GM23248 (cell line): Measurements from ENCODE around the gene GNAS-AS1. TPM values are rescaled to one million over a fixed set of nuclear protein-coding genes. Genes with fewer than 3 reads are reported as not detected.

Source experiments
- DNase-seq: peaks from one replicate; pipeline ENCODE4 v3.0.0-alpha.2; 2015
- H2AFZ ChIP-seq: fragments of 200-600 bp; sonication (generic); 2 replicates; pipeline ENCODE4 v1.6.1; 2016; ENCODE audit warnings: antibody characterized with exemption
- H3F3A ChIP-seq: fragments of 200-600 bp; sonication (generic); 2 replicates; pipeline ENCODE4 v1.6.1; 2016; ENCODE audit warnings: mild to moderate bottlenecking, antibody characterized with exemption, mixed run types; ENCODE audit not compliant: insufficient read depth
- H3K27ac ChIP-seq: fragments of 200-600 bp; sonication (generic); 2 replicates; pipeline ENCODE4 v1.5.1; 2016; ENCODE audit warnings: mild to moderate bottlenecking
- H3K27me3 ChIP-seq: fragments of 200-600 bp; sonication (generic); replicated peaks from 2 replicates; pipeline ENCODE4 v1.6.1; 2016; ENCODE audit warnings: mild to moderate bottlenecking; ENCODE audit not compliant: insufficient read depth
- H3K36me3 ChIP-seq: fragments of 200-600 bp; sonication (generic); 2 replicates; pipeline ENCODE4 v1.6.1; 2016; ENCODE audit warnings: low read depth, mild to moderate bottlenecking
- H3K4me1 ChIP-seq: fragments of 200-600 bp; sonication (generic); 2 replicates; pipeline ENCODE4 v1.6.1; 2016; ENCODE audit warnings: mild to moderate bottlenecking; ENCODE audit not compliant: insufficient read depth
- H3K4me2 ChIP-seq: fragments of 200-600 bp; sonication (generic); one replicate; pipeline ENCODE4 v1.6.1; 2016; ENCODE audit warnings: mild to moderate bottlenecking; ENCODE audit not compliant: unreplicated experiment
- H3K4me3 ChIP-seq: fragments of 200-600 bp; sonication (generic); 2 replicates; pipeline ENCODE4 v1.5.1; 2016; ENCODE audit warnings: mild to moderate bottlenecking
- H3K79me2 ChIP-seq: fragments of 200-600 bp; sonication (generic); 2 replicates; pipeline ENCODE4 v1.6.1; 2016; ENCODE audit warnings: mild to moderate bottlenecking; ENCODE audit not compliant: insufficient read depth
- H3K9ac ChIP-seq: fragments of 200-600 bp; sonication (generic); 2 replicates; pipeline ENCODE4 v1.6.1; 2016; ENCODE audit warnings: mild to moderate bottlenecking
- H3K9me2 ChIP-seq: fragments of 200-600 bp; sonication (generic); 2 replicates; pipeline ENCODE4 v1.6.1; 2016; ENCODE audit warnings: mixed run types, mild to moderate bottlenecking, moderate library complexity; ENCODE audit not compliant: insufficient read depth
- H3K9me3 ChIP-seq: fragments of 200-600 bp; sonication (generic); one replicate; pipeline ENCODE4 v1.6.1; 2017; ENCODE audit warnings: low read depth
- H4K20me1 ChIP-seq: fragments of 200-600 bp; sonication (generic); 2 replicates; pipeline ENCODE4 v1.6.0; 2016; ENCODE audit not compliant: insufficient read depth
- EZH2 ChIP-seq: fragments of 200-600 bp; sonication (generic); IDR thresholded peaks from 2 replicates; pipeline ENCODE4 v1.6.1; 2018; ENCODE audit warnings: antibody characterized with exemption, mild to moderate bottlenecking; ENCODE audit not compliant: insufficient read depth, poor library complexity, severe bottlenecking
- EZH2phosphoT487 ChIP-seq: fragments of 200-600 bp; sonication (generic); IDR thresholded peaks from 2 replicates; pipeline ENCODE4 v1.6.1; 2018; ENCODE audit warnings: antibody characterized with exemption, moderate library complexity, mild to moderate bottlenecking, low read depth; ENCODE audit not compliant: insufficient read depth
- WGBS, 2 experiments: methylation state at CpG; one replicate each; pipeline ENCODE4 v1.1.6; 2015 to 2017; ENCODE audit warnings: low lambda C conversion rate in 2 of 2, low coverage in 1 of 2; ENCODE audit errors: missing lambda C conversion rate in 2 of 2; 5-methylcytosine and 5-hydroxymethylcytosine counted together
- in situ Hi-C: fragments of 300-500 bp; cut with MboI; formaldehyde crosslinking; loops from 2 replicates; pipeline ENCODE4 v1.15.0; 2020
- polyA plus RNA-seq: library from polyadenylated mRNA; unstranded; fragments of >200 nt; fragmentation: Nextera tagmentation; extraction: Ambion mirVana; gene quantifications from 2 replicates; pipeline ENCODE4 v1.2.1, GENCODE V29; 2016
- total RNA-seq: library from RNA; depleted of rRNA; stranded (reverse); fragments of >200 nt; shearing (Covaris generic); gene quantifications from 2 replicates; pipeline ENCODE4 v1.2.3, GENCODE V29; 2014

GNAS-AS1 gene
- total and polyA plus RNA-seq, 2 experiments from 2014 or later = 0.97 to 1.0 TPM

- Histone ChIP-seq H3K36me3 (no peaks in the 10 kb centered on the region), H3K27ac (no peak overlapping the region), H3K4me3 (no peak overlapping the region), H3K4me1 (no peaks in the 10 kb centered on the region), H3K9me2 (no peaks in the 10 kb centered on the region), H2AFZ (no peak overlapping the region), H3K9me3 (no peaks in the 10 kb centered on the region), H4K20me1 (no peaks in the 10 kb centered on the region), H3K79me2 (no peaks in the 10 kb centered on the region), H3F3A (no peaks in the 10 kb centered on the region), H3K9ac (no peak overlapping the region), H3K27me3 (peaks cover 40% of the 10 kb centered on the region), H3K4me2 (no peak overlapping the region)
- no peak for TF ChIP-seq EZH2
- no peak for TF ChIP-seq EZH2phosphoT487
- no peak for DNase-seq
- 80 to 81% methylated on average over 20 of the region's 20 CpGs for WGBS, 2 experiments
- in situ Hi-C loops = no loop called here
Measured at GRCh38 chr20:58795181-58795922, 55.4 kb downstream of the GNAS-AS1 start.

GRCh38 chr20:58794510-58795180 lies 56.1 kb downstream of the GNAS-AS1 start:
- no peak for DNase-seq
- no peak overlapping the region for H3K4me2 ChIP-seq
- no peak overlapping the region for H2AFZ ChIP-seq
- no peaks in the 10 kb centered on the region for H3F3A ChIP-seq
- WGBS, 2 experiments = 68 to 72% methylated on average over 19 of the region's 19 CpGs
- TF ChIP-seq EZH2 (no peak), EZH2phosphoT487 (no peak)
- in situ Hi-C loops = no loop called here
- H3K27me3 ChIP-seq = peaks cover 47% of the 10 kb centered on the region
- no peaks in the 10 kb centered on the region for H3K4me1 ChIP-seq
- H3K27ac ChIP-seq = no peak overlapping the region
- H3K9me2 ChIP-seq = no peaks in the 10 kb centered on the region
- no peaks in the 10 kb centered on the region for H3K79me2 ChIP-seq
- no peaks in the 10 kb centered on the region for H3K36me3 ChIP-seq
- no peaks in the 10 kb centered on the region for H4K20me1 ChIP-seq
- no peaks in the 10 kb centered on the region for H3K9me3 ChIP-seq
- H3K4me3 ChIP-seq = no peak overlapping the region
- H3K9ac ChIP-seq = no peak overlapping the region

- TF ChIP-seq EZH2phosphoT487 (no peak), EZH2 (no peak)
- Histone ChIP-seq H3K36me3 (no peaks in the 10 kb centered on the region), H3K9me3 (no peaks in the 10 kb centered on the region), H3K4me2 (no peak overlapping the region), H4K20me1 (no peaks in the 10 kb centered on the region), H3K9ac (no peak overlapping the region), H3K27me3 (peaks cover 56% of the 10 kb centered on the region), H3K27ac (no peak overlapping the region), H3K4me3 (no peak overlapping the region), H3K4me1 (no peaks in the 10 kb centered on the region), H3K9me2 (no peaks in the 10 kb centered on the region), H3F3A (no peaks in the 10 kb centered on the region), H3K79me2 (no peaks in the 10 kb centered on the region), H2AFZ (no peak overlapping the region)
- WGBS, 2 experiments = 61 to 63% methylated on average over 29 of the region's 29 CpGs
- in situ Hi-C loops = no loop called here
- DNase-seq = no peak
Measured at GRCh38 chr20:58793512-58794420, 56.9 kb downstream of the GNAS-AS1 start.

GRCh38 chr20:58792426-58792825 lies 58.3 kb downstream of the GNAS-AS1 start:
- no peak for DNase-seq
- no peaks in the 10 kb centered on the region for H3F3A ChIP-seq
- no peaks in the 10 kb centered on the region for H4K20me1 ChIP-seq
- H3K9ac ChIP-seq = no peak overlapping the region
- H3K4me3 ChIP-seq = no peak overlapping the region
- no peaks in the 10 kb centered on the region for H3K9me2 ChIP-seq
- H3K79me2 ChIP-seq = no peaks in the 10 kb centered on the region
- no peak overlapping the region for H3K27ac ChIP-seq
- no peaks in the 10 kb centered on the region for H3K36me3 ChIP-seq
- H3K9me3 ChIP-seq = no peaks in the 10 kb centered on the region
- H3K4me1 ChIP-seq = no peaks in the 10 kb centered on the region
- peaks cover 58% of the 10 kb centered on the region for H3K27me3 ChIP-seq
- 62 to 73% methylated on average over 5 to 7 of the region's 7 CpGs for whole genome bisulfite sequencing, 2 experiments
- H2AFZ ChIP-seq = no peak overlapping the region
- no peak for TF ChIP-seq EZH2
- TF ChIP-seq EZH2phosphoT487 = no peak
- in situ Hi-C loops = no loop called here
- H3K4me2 ChIP-seq = no peak overlapping the region
